OCI-LY7 (cell line): Measurements from ENCODE around the gene FOXN3.

Source experiments
- EZH2phosphoT487 ChIP-seq: fragments of 200-600 bp; sonication (generic); IDR thresholded peaks from 2 replicates; pipeline ENCODE4 v1.6.1; 2018; ENCODE audit warnings: low read depth, borderline replicate concordance, mild to moderate bottlenecking, mixed run types, antibody characterized with exemption, low read length, moderate library complexity, mixed read lengths
- TF ChIP-seq, protein P1 (sequence below): fragments of 200-600 bp; sonication (generic); conservative IDR thresholded peaks from 2 replicates; pipeline ENCODE4 v1.5.1; 2014; ENCODE audit warnings: mild to moderate bottlenecking, antibody characterized with exemption, low read length, moderate library complexity, mixed read lengths

DNA sequence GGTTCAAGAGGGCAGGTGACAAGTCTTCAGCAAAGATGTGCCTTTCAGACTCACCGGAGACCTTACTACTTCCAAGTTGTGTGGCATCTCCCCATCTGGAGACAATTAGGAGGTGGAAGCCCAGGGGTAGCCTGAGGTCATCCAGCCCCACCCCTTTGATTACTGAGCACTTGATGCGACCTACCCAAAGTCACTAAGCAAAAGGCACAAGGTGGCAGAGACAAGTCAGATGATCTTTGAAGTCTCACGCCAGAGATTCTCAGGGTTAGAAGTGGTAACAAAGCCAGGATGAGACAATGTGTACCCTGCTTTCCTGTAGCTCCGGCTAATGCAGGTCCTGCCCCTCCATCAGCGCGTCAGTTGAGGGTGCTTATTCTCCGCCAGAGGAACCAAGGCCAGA is 1.4 kb upstream of the FOXN3 start:
- TF ChIP-seq EZH2phosphoT487 = no peak
- TF ChIP-seq, protein P1, sequence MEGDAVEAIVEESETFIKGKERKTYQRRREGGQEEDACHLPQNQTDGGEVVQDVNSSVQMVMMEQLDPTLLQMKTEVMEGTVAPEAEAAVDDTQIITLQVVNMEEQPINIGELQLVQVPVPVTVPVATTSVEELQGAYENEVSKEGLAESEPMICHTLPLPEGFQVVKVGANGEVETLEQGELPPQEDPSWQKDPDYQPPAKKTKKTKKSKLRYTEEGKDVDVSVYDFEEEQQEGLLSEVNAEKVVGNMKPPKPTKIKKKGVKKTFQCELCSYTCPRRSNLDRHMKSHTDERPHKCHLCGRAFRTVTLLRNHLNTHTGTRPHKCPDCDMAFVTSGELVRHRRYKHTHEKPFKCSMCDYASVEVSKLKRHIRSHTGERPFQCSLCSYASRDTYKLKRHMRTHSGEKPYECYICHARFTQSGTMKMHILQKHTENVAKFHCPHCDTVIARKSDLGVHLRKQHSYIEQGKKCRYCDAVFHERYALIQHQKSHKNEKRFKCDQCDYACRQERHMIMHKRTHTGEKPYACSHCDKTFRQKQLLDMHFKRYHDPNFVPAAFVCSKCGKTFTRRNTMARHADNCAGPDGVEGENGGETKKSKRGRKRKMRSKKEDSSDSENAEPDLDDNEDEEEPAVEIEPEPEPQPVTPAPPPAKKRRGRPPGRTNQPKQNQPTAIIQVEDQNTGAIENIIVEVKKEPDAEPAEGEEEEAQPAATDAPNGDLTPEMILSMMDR = no peak
